K562 (cell line): ENCODE results near the gene PRIM1. TPM values are rescaled to one million over a fixed set of nuclear protein-coding genes. Genes with fewer than 3 reads are reported as not detected.

Experiments
- ARID1B ChIP-seq: fragments of 450-650 bp; IDR thresholded peaks from 2 replicates; pipeline ENCODE4 v1.6.1; 2016; ENCODE audit warnings: antibody characterized with exemption, mild to moderate bottlenecking, inconsistent platforms
- BRF2 ChIP-seq: IDR thresholded peaks from 3 replicates; pipeline ENCODE4 v1.6.1; 2011; ENCODE audit warnings: borderline replicate concordance, mild to moderate bottlenecking; ENCODE audit not compliant: insufficient read length, insufficient read depth
- CBX3 ChIP-seq, 2 experiments: IDR thresholded peaks; 1 replicate in 1 of 2; 2 replicates in 1 of 2; pipeline ENCODE4 v1.6.1; 2012; ENCODE audit warnings: inconsistent platforms in 2 of 2, low read length in 2 of 2, borderline replicate concordance in 1 of 2, control low read depth in 1 of 2
- CREM ChIP-seq: IDR thresholded peaks from 2 replicates; pipeline ENCODE4 v1.6.1; 2014; ENCODE audit warnings: antibody characterized with exemption, low read depth
- DPF2 ChIP-seq: fragments of 450-650 bp; IDR thresholded peaks from 2 replicates; pipeline ENCODE4 v1.6.1; 2016
- EP300 ChIP-seq: IDR thresholded peaks from 2 replicates; pipeline ENCODE4 v1.6.1; 2012; ENCODE audit warnings: low read length, improper control_type of control experiment
- ETV1 ChIP-seq: fragments of 450-650 bp; conservative IDR thresholded peaks from 2 replicates; pipeline ENCODE4 v1.6.1; 2016; ENCODE audit warnings: missing genetic modification characterization, control low read depth, low read depth, missing compliant biosample characterization
- GATA2 ChIP-seq: sonication (generic); formaldehyde crosslinking; IDR thresholded peaks from 2 replicates; pipeline ENCODE4 v1.4.0; 2020; ENCODE audit warnings: mild to moderate bottlenecking, missing genetic modification reagents
- HMBOX1 ChIP-seq: sonication (generic); IDR thresholded peaks from 2 replicates; pipeline ENCODE4 v1.6.1; 2016
- HMG20B ChIP-seq: fragments of 250-450 bp; sonication (Bioruptor Pico); IDR thresholded peaks from 2 replicates; pipeline ENCODE4 v1.5.0; 2021; ENCODE audit warnings: mild to moderate bottlenecking
- KDM1A ChIP-seq, 2 experiments: fragments of 450-650 bp; IDR thresholded peaks; 2 replicates each; pipeline ENCODE4 v1.6.1; 2016; ENCODE audit warnings: mild to moderate bottlenecking in 2 of 2
- LEF1 ChIP-seq: fragments of 450-650 bp; IDR thresholded peaks from 2 replicates; pipeline ENCODE4 v1.6.1; 2016; ENCODE audit warnings: mild to moderate bottlenecking
- NFE2L1 ChIP-seq: fragments of 450-650 bp; IDR thresholded peaks from 2 replicates; pipeline ENCODE4 v1.6.1; 2016; ENCODE audit warnings: missing genetic modification characterization, low read depth, mild to moderate bottlenecking, missing compliant biosample characterization, moderate library complexity, borderline replicate concordance
- PML ChIP-seq: IDR thresholded peaks from 2 replicates; pipeline ENCODE4 v1.6.1; 2012; ENCODE audit warnings: low read length, inconsistent platforms
- SMARCA4 ChIP-seq: fragments of 450-650 bp; IDR thresholded peaks from 2 replicates; pipeline ENCODE4 v1.6.1; 2016
- SMARCE1 ChIP-seq: fragments of 450-650 bp; IDR thresholded peaks from 2 replicates; pipeline ENCODE4 v1.7.1; 2016; ENCODE audit warnings: mild to moderate bottlenecking
- TAL1 ChIP-seq: fragments of 450-650 bp; IDR thresholded peaks from 2 replicates; pipeline ENCODE4 v1.6.1; 2016; ENCODE audit warnings: mild to moderate bottlenecking
- TCF7 ChIP-seq: sonication (generic); IDR thresholded peaks from 2 replicates; pipeline ENCODE4 v1.6.1; 2016; ENCODE audit warnings: antibody characterized with exemption, borderline replicate concordance
- TEAD2 ChIP-seq: fragments of 450-650 bp; IDR thresholded peaks from 2 replicates; pipeline ENCODE4 v1.6.1; 2016; ENCODE audit warnings: missing genetic modification characterization, control low read depth, missing compliant biosample characterization
- TEAD4 ChIP-seq, 2 experiments: sonication (generic) in 1 of 2; formaldehyde crosslinking in 1 of 2; IDR thresholded peaks; 2 replicates each; pipeline versions ENCODE4 v1.6.1 to v1.8.0; 2012 to 2022; ENCODE audit warnings: borderline replicate concordance in 1 of 2, inconsistent platforms in 1 of 2, low read length in 1 of 2, mild to moderate bottlenecking in 1 of 2, missing genetic modification reagents in 1 of 2
- TRIM24 ChIP-seq, 2 experiments: fragments of 450-650 bp; IDR thresholded peaks; 2 replicates each; pipeline ENCODE4 v1.6.1; 2016
- ZNF23 ChIP-seq: fragments of 250-450 bp; sonication (Bioruptor Pico); IDR thresholded peaks from 2 replicates; pipeline ENCODE4 v1.4.0; 2020; ENCODE audit warnings: mild to moderate bottlenecking
- polyA plus RNA-seq, 8 experiments: library from polyadenylated mRNA; depleted of rRNA in 4 of 8; stranded (reverse) in 5 of 8; unstranded in 3 of 8; fragments of >200 nt; fragmentation: Nextera tagmentation in 2 of 8; fragmentation: Illumina TruSeq in 1 of 8; extraction: Ambion mirVana in 2 of 8; extraction: Trizol in 1 of 8; gene quantifications; 2 replicates each; pipeline versions ENCODE4 v1.2.1 to v1.2.3, GENCODE V29; 2011 to 2014; ENCODE audit warnings: inconsistent platforms in 1 of 8, missing spikeins in 1 of 8
- total RNA-seq, 7 experiments: library from RNA; depleted of rRNA in 6 of 7; stranded (reverse); fragments of >200 nt in 6 of 7; fragmentation: Illumina TruSeq in 2 of 7; extraction: Trizol in 2 of 7; gene quantifications; 2 replicates each; pipeline versions ENCODE4 v1.2.1 to v1.2.3, GENCODE V29; 2011 to 2021; ENCODE audit warnings: low replicate concordance in 1 of 7

The PRIM1 gene
- total and polyA plus RNA-seq, 9 of the 15 experiments (the other 6 are each of a cell fraction or from before 2014, with no cell fraction given), result 67.2 to 179 (median 140) TPM

GRCh38 chr12:56753566-56753965 lies 1.4 kb upstream of the PRIM1 start (continued):
- TF ChIP-seq TEAD4 (IDR thresholded peaks at IDR 0.05; ENCODE audit: low read length) (peak; percentile 54; the same call in 1 of the 2 replicates), TEAD4 (CRISPR knock-in tag; IDR thresholded peaks at IDR 0.05; ENCODE audit: borderline replicate concordance) (no peak), TRIM24 (IDR thresholded peaks at IDR 0.05) (peak; percentile 71 to 80; a peak in 3 of 4 replicates), GATA2 (CRISPR knock-in tag) (peak; percentile 20; the same call in 1 of the 2 replicates), DPF2 (peak; percentile 77), PML (peak; percentile 33; the same call in 1 of the 2 replicates), NFE2L1 (tag) (no peak), CREM (0 out of 2 replicates have a peak, but pooled peaks have one; percentile 6), EP300 (peak; percentile 57; the same call in 1 of the 2 replicates), LEF1 (peak; percentile 55; the same call in 1 of the 2 replicates), ZNF23 (CRISPR knock-in tag) (no peak), KDM1A (IDR thresholded peaks at IDR 0.05) (peak in 1 of 2 experiments; percentile 38; a peak in 1 of 4 replicates), BRF2 (no peak), CBX3 (IDR thresholded peaks at IDR 0.05; ENCODE audit: borderline replicate concordance in 1 of 2, low read length in 2 of 2) (peak in 1 of 2 experiments; percentile 64; a peak in 1 of 3 replicates), SMARCE1 (peak; percentile 32; the same call in 1 of the 2 replicates), HMBOX1 (peak; percentile 92), ETV1 (peak; percentile 48; the same call in 1 of the 2 replicates), TCF7 (no peak), SMARCA4 (peak; percentile 50; the same call in 1 of the 2 replicates), ARID1B (peak; percentile 78), TEAD2 (tag) (no peak), HMG20B (CRISPR knock-in tag) (no peak), TAL1 (peak; percentile 70; the same call in 1 of the 2 replicates)
